HCEC 1CT (cell line): ENCODE measurements around the gene ANKRD63.

ENCODE experiments used
- DNase-seq: peaks from one replicate; pipeline ENCODE4 v3.0.0-alpha.2; 2017

ANKRD63 gene

GRCh38 chr15:40276927-40277326 is 5.9 kb downstream of the ANKRD63 start:
- no peak for DNase-seq

GRCh38 chr15:40275954-40276353 is 6.9 kb downstream of the ANKRD63 start:
- no peak for DNase-seq

- no peak for DNase-seq
Observed at GRCh38 chr15:40275523-40275922, 7.3 kb downstream of the ANKRD63 start.

GRCh38 chr15:40274350-40275274 is 8.3 kb downstream of the ANKRD63 start:
- DNase-seq: peak; percentile 68

DNA sequence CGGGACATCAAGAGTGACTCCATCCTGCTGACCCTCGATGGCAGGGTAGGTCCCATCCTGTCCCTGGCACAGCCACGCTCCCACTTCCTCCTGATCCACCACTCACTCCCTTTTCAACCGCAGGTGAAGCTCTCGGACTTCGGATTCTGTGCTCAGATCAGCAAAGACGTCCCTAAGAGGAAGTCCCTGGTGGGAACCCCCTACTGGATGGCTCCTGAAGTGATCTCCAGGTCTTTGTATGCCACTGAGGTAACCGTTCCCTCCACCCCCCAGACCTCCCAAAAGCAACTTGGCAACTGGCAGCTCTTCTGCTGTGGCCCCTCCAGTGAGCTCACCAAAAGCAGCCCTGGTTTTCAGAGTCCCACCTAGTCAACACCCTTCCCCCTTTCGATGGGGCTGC is 9.4 kb downstream of the ANKRD63 start:
- DNase-seq: no peak

GRCh38 chr15:40272485-40273056 is 10.3 kb downstream of the ANKRD63 start:
- no peak for DNase-seq

GRCh38 chr15:40271685-40272484 is 11.0 kb downstream of the ANKRD63 start:
- DNase-seq: no peak

- no peak for DNase-seq
Observed at GRCh38 chr15:40270246-40270995, 12.4 kb downstream of the ANKRD63 start.

DNA sequence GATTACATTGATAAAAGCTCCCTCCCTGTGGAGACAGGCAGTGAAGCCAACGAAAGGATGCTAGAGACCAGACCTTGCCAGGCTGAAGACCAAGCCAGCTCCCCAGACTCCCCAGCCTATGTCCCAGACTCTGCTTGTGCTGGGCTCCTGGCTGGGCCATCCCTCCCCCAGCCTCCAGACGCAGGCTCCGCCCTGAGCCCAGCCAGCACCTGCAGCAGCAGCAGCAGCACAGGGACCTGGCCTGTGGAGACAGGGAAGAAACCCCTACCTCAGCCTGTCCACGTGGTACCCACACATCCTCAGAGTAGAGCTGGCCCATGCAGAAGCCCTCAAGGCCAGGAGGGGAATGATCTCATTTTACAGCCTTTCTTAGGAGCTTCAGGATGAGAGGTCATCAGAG is 13.3 kb downstream of the ANKRD63 start:
- DNase-seq: no peak

GRCh38 chr15:40267670-40268069 is 15.2 kb downstream of the ANKRD63 start:
- no peak for DNase-seq

- DNase-seq: peak; percentile 98
Observed at GRCh38 chr15:40266828-40267304, 16.0 kb downstream of the ANKRD63 start.

DNA sequence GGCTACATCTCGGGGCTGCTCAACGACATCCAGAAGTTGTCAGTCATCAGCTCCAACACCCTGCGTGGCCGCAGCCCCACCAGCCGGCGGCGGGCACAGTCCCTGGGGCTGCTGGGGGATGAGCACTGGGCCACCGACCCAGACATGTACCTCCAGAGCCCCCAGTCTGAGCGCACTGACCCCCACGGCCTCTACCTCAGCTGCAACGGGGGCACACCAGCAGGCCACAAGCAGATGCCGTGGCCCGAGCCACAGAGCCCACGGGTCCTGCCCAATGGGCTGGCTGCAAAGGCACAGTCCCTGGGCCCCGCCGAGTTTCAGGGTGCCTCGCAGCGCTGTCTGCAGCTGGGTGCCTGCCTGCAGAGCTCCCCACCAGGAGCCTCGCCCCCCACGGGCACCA is 17.0 kb downstream of the ANKRD63 start:
- no peak for DNase-seq

GRCh38 chr15:40265355-40265754 is 17.5 kb downstream of the ANKRD63 start:
- no peak for DNase-seq

DNA sequence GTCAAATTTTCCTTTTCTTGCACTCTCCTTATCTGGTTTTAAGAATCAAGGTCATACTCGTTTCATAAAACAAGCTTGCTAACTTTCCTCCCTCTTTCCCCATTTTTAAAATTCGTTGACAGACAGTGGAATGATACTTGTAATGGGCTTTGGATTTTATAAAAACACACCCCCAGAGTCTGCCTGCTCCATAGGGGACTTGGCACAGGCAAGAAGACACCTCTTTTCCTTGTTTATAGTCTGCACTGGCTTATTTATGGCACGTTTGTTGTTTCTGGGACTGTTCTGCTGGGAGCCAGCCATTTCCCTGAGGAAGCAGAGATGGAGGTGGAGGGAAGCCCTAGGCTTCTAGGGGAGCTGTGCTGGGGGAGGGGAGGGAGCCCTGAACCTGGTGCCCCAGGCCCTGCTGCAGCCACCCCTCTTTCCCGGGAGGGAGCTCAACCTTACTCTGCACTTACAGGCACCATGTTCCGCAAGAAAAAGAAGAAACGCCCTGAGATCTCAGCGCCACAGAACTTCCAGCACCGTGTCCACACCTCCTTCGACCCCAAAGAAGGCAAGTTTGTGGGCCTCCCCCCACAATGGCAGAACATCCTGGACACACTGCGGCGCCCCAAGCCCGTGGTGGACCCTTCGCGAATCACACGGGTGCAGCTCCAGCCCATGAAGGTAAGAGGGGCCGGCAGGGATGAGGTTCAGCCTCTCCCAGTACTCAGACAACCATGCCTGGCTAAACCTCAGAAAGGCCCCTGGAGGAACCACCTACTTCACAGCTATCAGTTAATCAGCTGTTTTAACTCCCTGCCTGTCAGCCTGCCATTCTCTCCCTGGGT is 18.3 kb downstream of the ANKRD63 start:
- no peak for DNase-seq

- DNase-seq: peak; percentile 60
Observed at GRCh38 chr15:40263024-40263754, 19.7 kb downstream of the ANKRD63 start.

- no peak for DNase-seq
Observed at GRCh38 chr15:40259021-40259420, 23.8 kb downstream of the ANKRD63 start.

- DNase-seq: no peak
Observed at GRCh38 chr15:40258544-40258943, 24.3 kb downstream of the ANKRD63 start.

DNA sequence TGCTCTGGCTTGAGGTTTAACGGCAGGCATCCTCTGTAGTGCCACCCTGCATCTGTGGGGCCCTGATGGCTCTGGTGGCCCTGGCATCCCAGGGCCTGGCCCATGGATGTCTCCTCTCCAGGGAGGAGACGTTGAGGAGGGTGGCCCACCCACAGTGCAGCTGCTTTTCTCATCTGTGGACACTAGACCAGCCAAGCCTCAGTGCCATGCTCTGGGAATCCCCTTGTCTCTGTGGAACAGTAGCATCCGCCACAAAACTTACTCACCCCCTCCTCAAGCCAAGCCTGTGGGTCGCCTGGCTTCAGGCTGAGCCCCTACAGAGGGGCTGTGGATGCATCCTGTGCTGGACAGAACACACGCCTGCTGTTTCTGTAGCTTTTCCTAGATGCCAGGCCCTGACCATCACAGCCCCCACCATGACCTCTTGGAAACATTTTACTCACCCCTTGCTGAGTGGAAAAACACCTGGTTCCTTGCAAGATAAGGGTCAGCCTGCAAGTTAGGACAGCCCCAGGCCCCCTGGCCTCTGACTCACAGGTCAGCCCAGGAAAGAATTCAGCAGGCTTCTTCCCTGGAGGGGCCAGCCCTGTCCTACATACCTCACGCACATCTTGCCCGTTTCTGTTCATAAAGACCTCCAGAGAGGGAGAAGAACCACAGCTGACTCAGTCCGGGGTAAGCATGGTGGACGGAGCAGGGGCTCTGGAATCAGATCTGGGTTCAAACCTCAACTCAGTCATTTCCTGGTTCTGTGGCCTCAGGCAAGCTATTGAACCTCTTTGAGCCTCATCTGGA is 25.0 kb downstream of the ANKRD63 start:
- no peak for DNase-seq

DNA sequence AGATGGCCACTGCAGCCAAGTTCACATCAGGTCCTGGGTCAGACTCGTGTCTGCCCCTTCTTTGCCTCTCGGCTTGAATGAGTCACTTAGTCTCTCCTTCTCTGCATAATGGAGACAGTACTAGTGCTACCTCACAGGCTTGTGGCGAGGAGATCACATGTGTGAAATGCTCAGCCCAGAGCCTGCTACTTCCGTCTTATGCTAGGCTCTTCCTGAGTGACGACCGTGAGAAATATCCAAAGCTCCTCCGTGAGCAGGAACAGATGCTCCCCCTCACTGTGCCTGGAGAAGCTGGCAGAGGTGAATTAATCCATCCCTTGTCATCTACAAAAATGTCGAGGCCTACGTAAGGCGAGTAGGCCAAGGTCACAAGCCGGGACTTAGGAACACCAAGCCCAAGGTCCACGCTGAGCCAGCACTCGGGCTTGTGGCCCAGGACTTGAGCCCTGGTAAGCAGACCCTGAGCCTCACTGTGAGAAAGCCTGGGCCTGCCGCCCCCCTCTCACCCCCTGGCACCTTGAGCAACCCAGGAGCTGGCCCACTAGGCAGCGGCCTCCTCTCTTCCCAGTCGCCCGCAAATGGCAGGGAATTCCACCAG is 26.1 kb downstream of the ANKRD63 start:
- no peak for DNase-seq

GRCh38 chr15:40255033-40255432 is 27.8 kb downstream of the ANKRD63 start:
- no peak for DNase-seq
